Mesothelial cell of epicardium (in vitro differentiated cells): Measurements from ENCODE around the gene TRIM45. TPM values are rescaled to one million over a fixed set of nuclear protein-coding genes. Genes with fewer than 3 reads are reported as not detected.
"Not testable (repeated sequence)": the region's sequence is repeated elsewhere in the genome, so short reads cannot be mapped to it uniquely, and the experiment has no call there.

ENCODE experiments used
- DNase-seq, 2 experiments: peaks; one replicate each; pipeline ENCODE4 v3.0.0; 2021; ENCODE audit warnings: low spot score in 2 of 2; ENCODE audit not compliant: unreplicated experiment in 2 of 2
- H3K27ac Mint-ChIP-seq: 2 replicates; pipeline ENCODE4 v1.8.0; 2021; ENCODE audit warnings: mixed read lengths
- H3K27me3 Mint-ChIP-seq: 2 replicates; pipeline ENCODE4 v1.8.0; 2021; ENCODE audit warnings: low read depth, mixed read lengths
- H3K36me3 Mint-ChIP-seq: 2 replicates; pipeline ENCODE4 v1.8.0; 2021; ENCODE audit warnings: mixed read lengths
- H3K4me1 Mint-ChIP-seq: 2 replicates; pipeline ENCODE4 v1.8.0; 2021; ENCODE audit warnings: mixed read lengths
- H3K4me3 Mint-ChIP-seq: 2 replicates; pipeline ENCODE4 v1.8.0; 2021; ENCODE audit warnings: mild to moderate bottlenecking, moderate library complexity, mixed read lengths
- H3K9me3 Mint-ChIP-seq: 2 replicates; pipeline ENCODE4 v1.8.0; 2021; ENCODE audit warnings: mixed read lengths
- CTCF ChIP-seq: fragments of 200-600 bp; sonication (generic); IDR thresholded peaks from one replicate; pipeline ENCODE4 v1.5.0; 2021; ENCODE audit warnings: antibody characterized with exemption; ENCODE audit not compliant: unreplicated experiment
- total RNA-seq: library from RNA; stranded (reverse); gene quantifications from 3 replicates; pipeline ENCODE4 v1.2.1, GENCODE V29; 2021

The TRIM45 gene
- total RNA-seq, 1 donor from 2014 or later: 40.0 TPM

- DNase-seq: no peak
- no peaks in the 10 kb centered on the region for H3K9me3 Mint-ChIP-seq
- H3K4me1 Mint-ChIP-seq: peaks cover 40% of the 10 kb centered on the region
Measured at GRCh38 chr1:117120774-117121588, 568 bp downstream of the TRIM45 start.

GRCh38 chr1:117119144-117119543, 2.4 kb downstream of the TRIM45 start:
- H3K4me3 Mint-ChIP-seq, H3K27ac Mint-ChIP-seq, H3K27me3 Mint-ChIP-seq, H3K9me3 Mint-ChIP-seq, DNase-seq: not testable (repeated sequence)
- H3K36me3 Mint-ChIP-seq: peaks cover 37% of the 10 kb centered on the region
- H3K4me1 Mint-ChIP-seq: peaks cover 40% of the 10 kb centered on the region

More at GRCh38 chr1:117120774-117121588, 568 bp downstream of the TRIM45 start:
- peak overlapping the region; percentile 94 for H3K27ac Mint-ChIP-seq
- no peak for TF ChIP-seq CTCF
- peak overlapping the region; percentile 85 for H3K4me3 Mint-ChIP-seq
- no peaks in the 10 kb centered on the region for H3K27me3 Mint-ChIP-seq
- H3K36me3 Mint-ChIP-seq: peaks cover 23% of the 10 kb centered on the region

DNA sequence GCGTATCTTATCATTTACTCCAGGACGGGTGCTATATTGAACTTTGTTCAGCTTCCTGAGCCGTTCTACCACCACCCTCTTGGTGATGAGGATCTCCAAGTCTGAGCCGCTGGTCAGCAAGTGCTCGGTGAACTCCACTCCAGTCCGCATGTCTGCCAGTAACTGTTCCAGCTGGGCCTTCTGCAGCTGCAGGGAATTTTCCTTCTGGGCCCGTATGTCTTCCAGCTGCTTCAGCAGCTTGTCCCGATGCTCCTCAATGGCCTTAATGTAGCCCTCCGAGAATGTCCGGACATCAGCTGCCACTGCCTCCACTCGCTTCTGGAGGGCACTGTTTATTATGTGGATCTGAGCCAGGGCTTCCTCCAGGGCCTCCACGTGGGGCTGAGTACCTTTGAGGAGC, 3.4 kb downstream of the TRIM45 start:
- no peak for TF ChIP-seq CTCF
- no peak overlapping the region for H3K4me3 Mint-ChIP-seq
- no peaks in the 10 kb centered on the region for H3K9me3 Mint-ChIP-seq
- no peak for DNase-seq
- peaks cover 40% of the 10 kb centered on the region for H3K4me1 Mint-ChIP-seq
- H3K27me3 Mint-ChIP-seq: no peaks in the 10 kb centered on the region
- peaks cover 37% of the 10 kb centered on the region for H3K36me3 Mint-ChIP-seq
- peak overlapping the region; percentile 63 for H3K27ac Mint-ChIP-seq

DNA sequence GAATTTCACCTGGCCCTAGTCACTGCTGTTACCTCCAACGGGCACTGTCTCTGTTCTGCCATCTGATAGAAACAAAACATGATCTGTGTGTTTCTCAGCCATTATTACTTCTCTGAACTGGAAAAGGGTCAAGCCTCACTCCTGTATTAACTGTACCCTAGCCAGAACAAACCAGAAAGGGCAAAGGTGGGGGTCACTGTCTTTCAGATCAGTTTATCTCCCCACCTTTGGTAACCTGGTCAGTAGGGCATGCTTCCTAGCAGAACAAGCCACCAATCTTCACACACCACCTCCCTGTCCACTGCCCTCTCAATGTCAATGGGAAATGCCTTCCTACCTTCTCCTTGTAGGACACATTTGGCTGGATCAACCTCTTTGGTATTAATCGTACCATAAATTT, 3.9 kb downstream of the TRIM45 start:
- H3K4me3 Mint-ChIP-seq: no peak overlapping the region
- H3K9me3 Mint-ChIP-seq: no peaks in the 10 kb centered on the region
- peaks cover 37% of the 10 kb centered on the region for H3K36me3 Mint-ChIP-seq
- DNase-seq: no peak
- TF ChIP-seq CTCF: no peak
- H3K27ac Mint-ChIP-seq: peak overlapping the region; percentile 63
- peaks cover 39% of the 10 kb centered on the region for H3K4me1 Mint-ChIP-seq
- no peaks in the 10 kb centered on the region for H3K27me3 Mint-ChIP-seq

DNA sequence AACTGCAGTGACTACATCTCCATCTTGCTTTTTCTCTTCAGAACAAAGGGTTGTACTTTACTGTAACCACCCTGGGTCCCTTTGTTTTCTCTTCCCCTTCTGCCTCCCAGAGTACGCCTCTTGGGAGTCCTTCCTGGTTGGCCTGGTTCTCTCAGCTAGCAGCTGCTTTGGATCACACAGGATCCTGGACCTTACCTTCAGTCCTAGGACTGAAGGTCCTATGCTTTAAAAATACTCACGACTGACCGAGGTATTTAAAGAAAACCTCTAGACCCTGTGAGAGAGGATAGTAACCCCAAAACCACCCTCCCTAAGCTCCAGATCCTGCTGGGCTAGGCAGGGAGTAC, 4.8 kb downstream of the TRIM45 start:
- Mint-ChIP-seq H3K4me3 (no peak overlapping the region), H3K27me3 (no peaks in the 10 kb centered on the region), H3K4me1 (peaks cover 33% of the 10 kb centered on the region), H3K9me3 (no peaks in the 10 kb centered on the region), H3K36me3 (peaks cover 42% of the 10 kb centered on the region), H3K27ac (peak overlapping the region; percentile 62)
- no peak for TF ChIP-seq CTCF
- DNase-seq: no peak

DNA sequence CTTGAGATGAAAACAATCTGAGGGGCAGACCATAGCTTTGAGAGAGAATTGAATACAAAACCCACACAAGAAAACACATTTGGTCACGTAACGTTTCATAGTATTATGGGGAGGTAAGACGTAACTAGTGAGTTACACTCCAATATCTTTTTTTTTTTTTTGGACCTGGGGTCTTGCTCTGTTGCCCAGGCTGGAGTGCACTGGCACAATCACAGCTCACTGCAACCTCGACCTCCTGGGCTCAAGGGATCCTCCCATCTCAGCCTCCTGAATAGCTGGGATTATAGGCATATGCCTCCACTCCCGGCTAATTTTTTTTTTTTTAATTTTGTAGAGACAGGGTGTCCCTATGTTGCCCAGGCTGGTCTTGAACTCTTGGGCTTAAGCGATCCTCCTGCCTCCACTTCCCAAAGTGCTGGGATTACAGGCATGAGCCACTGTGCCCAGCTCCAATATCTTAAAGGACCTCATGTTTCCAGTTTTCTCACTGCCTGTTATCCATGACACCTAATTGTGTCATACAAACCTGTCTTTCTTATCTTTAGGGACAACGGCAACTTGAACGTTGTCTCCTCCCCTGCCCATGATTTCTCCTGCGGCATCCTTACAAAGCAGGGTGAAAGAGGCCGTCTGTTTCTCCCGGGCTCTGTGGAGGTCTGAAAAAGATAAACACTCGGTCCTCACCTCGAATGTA, 5.3 kb downstream of the TRIM45 start:
- TF ChIP-seq CTCF: no peak
- no peak overlapping the region for H3K4me3 Mint-ChIP-seq
- H3K4me1 Mint-ChIP-seq: peaks cover 33% of the 10 kb centered on the region
- H3K27me3 Mint-ChIP-seq: no peaks in the 10 kb centered on the region
- peaks cover 45% of the 10 kb centered on the region for H3K36me3 Mint-ChIP-seq
- no peak overlapping the region for H3K27ac Mint-ChIP-seq
- no peaks in the 10 kb centered on the region for H3K9me3 Mint-ChIP-seq
- DNase-seq: no peak
